GM18861 (cell line): Measurements from ENCODE around the gene RIC1.
A peak's percentile ranks its signal among the peaks of the same experiment; 100 is the strongest.
"Not testable (repeated sequence)": the region's sequence is repeated elsewhere in the genome, so short reads cannot be mapped to it uniquely, and the experiment has no call there.

Experiments used
- ATAC-seq: cut with Tn5 transposase; IDR thresholded peaks from one replicate; pipeline ENCODE4 v1.9.1; 2021; ENCODE audit not compliant: unreplicated experiment

The RIC1 gene

DNA sequence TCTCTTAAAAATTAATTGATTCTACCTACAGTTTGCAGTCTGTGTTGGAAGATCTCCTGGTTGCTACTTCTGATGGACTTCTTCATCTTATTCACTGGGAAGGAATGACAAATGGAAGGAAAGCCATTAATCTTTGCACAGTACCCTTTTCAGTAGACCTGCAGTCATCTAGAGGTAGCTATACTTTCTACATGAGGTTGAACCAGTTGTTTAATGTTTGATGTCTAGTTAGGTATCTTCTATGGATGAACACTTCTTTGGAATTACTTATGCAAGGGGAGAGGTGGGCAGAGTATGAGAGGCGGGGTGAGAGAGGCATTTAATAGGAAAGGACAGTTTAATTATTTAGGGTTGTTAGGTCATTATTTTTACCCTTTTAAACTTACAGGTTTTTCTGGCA lies 91.2 kb downstream of the RIC1 start:
- no peak for ATAC-seq

GRCh38 chr9:5721279-5722087 lies 92.6 kb downstream of the RIC1 start:
- ATAC-seq: no peak

GRCh38 chr9:5722679-5723078 lies 93.8 kb downstream of the RIC1 start:
- not testable (repeated sequence) for ATAC-seq

DNA sequence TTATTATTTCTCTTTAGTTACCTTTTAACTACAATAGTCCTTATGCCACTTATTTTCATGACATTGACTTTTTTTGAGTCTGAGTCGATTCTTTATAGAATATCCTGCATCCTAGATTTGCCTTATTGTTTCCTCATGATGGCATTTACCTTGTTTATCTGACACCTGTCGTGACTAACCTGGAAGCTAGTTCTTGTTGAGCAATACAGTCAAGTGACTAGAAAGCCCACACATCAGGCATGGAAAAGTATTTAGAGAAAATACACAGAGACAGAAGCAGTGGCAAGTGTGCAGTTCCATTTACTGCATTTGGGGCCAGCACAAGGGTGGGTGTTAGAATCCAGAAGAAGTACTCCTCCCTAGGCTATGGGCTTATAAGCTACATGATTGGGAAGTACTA lies 106.2 kb downstream of the RIC1 start:
- no peak for ATAC-seq

DNA sequence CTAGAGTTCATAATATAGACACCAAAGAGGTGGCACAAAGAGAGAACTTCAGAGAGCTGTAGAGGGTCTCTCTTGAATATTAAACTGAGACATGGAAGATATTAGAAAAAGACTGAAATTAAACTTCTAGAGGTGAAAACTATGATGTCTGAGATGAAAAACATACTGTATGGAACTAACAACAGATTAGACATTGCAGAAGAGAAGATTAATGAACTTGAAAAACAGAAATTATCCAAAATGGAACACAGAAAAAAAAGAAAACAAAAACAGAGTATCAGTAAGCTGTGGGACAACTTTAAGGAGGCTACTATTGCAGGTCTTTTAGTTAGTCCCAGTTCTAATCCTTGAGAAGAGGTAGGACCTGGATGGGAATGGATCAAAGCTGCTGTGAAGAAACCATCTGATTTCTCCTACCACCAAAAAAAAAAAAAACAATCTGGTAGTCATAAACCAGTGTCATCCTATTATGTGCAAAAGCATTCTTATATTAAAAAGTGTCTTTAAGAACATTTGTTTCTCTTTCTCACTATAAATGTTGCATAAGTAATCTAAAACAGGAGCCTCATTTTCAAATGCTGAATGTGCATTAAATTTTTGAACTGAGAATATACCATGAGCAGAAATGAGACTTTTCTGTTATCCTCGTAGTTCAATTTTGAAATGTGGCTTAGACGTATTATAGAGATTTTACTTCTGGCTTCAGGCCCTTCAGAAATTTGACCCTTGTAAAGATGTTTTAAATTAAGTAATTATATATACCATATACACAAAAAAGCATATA lies 107.8 kb downstream of the RIC1 start:
- no peak for ATAC-seq

DNA sequence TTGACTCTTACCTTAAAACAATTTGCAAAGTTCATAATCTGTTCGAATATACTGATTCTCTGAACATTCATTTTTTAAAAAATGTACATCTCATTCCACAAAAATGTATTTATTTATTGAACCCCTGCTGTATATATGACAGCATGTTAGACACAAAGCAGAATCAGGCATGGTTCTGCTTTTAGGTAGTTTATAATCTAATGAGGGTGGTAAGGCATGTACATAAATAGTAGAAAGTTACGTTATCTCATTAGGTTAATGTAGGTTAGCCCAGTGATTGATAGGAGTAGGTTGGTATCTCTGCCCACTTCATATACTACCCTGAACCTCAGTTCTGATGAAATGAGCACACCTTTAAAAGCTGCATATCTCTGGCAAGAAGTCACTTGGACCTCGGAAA lies 114.2 kb downstream of the RIC1 start:
- ATAC-seq: no peak

DNA sequence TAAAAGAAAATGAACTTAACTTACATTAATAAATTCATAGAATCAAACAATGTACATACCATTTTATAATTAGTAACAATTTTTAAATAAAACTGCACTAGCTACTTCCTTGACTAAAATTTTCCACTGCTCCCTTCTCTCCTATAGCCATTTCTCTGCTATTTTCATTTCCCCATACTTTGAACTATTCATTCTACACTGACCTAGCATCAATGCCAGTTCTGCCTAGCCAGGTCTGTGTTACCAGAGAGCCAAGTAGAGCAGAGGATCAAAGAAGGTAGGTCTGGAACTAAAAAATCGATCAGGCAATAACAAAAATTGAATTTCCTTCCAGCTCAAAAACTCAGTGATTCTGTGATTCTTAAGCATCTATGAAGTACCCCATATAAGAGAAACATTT lies 119.5 kb downstream of the RIC1 start:
- no peak for ATAC-seq

GRCh38 chr9:5749306-5749705 lies 120.4 kb downstream of the RIC1 start:
- ATAC-seq: no peak

- no peak for ATAC-seq
Observed at GRCh38 chr9:5750569-5750968, 121.7 kb downstream of the RIC1 start.

DNA sequence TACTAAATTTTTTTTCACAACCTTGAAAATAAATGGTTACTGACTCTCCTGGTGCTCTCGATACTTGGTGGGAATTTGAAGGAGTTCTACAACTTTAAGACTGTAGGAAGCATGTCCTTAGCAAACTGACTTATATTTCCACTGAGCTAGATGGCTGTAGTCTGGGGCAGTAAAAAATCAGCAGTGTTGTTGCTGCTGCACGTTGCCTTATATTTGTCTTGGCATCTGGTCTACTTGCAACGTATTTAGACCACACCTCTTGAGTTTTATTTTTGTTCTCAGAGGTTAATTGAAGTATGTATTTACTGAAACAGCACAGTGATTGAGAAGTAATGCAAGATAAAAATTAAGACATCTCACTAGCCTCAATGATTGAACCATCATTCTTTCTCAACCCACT lies 127.7 kb downstream of the RIC1 start:
- ATAC-seq: no peak

DNA sequence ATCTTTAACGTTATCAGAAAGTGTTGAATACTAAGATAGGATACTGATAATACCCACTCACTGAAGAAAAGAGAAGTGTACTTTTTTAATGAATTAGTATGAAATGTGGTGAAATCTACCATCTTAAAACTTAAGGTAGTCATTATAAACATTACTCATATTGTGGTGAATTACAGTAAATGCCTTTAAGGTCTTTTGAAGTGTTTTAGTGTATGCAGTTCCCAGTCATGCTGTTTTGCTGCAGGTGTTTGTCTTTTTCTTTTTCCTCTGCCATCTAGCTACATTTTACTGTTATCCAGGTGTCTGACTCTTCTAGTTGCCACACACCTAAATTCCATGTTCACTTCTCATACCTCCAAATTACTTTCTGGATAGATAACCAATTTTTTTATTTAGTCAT lies 131.4 kb downstream of the RIC1 start:
- ATAC-seq: no peak

DNA sequence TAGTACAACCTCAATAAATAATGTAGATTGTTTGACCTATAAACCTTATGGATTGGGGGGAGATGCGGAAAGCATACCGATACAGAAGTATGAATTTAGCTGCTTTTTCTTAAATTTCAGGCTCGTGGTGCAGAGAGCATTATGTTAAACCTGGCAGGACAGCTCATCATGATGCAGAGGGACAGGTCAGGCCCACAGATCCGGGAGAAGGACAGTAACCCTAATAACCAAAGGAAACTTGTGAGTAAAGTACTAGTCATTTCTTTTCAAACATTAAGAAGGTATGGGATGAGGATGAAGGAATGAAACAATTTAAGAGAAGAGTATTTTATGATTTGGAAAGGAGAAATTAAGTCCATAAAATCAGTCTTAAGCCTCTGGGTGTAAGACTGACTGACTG lies 133.5 kb downstream of the RIC1 start:
- no peak for ATAC-seq

- peak; percentile 79 for ATAC-seq
Observed at GRCh38 chr9:5764130-5764868, 135.4 kb downstream of the RIC1 start.

- no peak for ATAC-seq
Observed at GRCh38 chr9:5767968-5768932, 139.3 kb downstream of the RIC1 start.

- no peak for ATAC-seq
Observed at GRCh38 chr9:5773324-5773999, 144.6 kb downstream of the RIC1 start.

DNA sequence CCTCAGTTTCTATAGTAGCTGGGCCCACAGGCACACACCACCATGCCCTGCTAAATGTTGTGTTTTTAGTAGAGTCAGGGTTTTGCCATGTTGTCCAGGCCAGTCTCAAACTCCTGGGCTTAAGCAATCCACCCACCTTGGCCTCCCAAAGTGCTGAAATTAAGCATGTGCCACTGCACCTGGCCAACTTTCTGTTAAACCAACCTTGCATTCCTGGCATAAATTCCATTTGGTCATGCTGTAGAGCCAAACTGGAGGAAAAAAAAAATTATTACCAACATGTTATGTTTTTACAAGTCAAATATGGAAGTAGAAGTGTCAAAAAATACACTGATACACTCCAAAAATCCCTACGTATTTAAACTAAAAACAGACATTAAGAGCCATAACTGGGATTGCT lies 149.9 kb downstream of the RIC1 start:
- no peak for ATAC-seq

GRCh38 chr9:5779705-5780218 lies 150.9 kb downstream of the RIC1 start:
- ATAC-seq: not testable (repeated sequence)

DNA sequence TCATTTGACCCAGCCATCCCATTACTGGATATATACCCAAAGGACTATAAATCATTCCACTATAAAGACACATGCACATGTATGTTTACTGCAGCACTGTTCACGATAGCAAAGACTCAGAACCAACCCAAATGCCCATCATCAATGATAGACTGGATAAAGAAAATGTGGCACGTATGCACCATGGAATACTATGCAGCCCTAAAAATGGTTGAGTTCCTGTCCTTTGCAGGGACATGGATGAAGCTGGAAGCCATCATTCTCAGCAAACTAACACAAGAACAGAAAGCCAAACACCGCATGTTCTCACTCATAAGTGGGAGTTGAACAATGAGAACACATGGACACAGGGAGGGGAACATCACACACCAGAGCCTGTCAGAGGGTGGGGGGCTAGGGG lies 154.5 kb downstream of the RIC1 start:
- not testable (repeated sequence) for ATAC-seq

GRCh38 chr9:5783982-5784381 lies 155.1 kb downstream of the RIC1 start:
- ATAC-seq: no peak
